Liver (tissue), 9 donors: ENCODE measurements around the gene GPATCH2L. TPM values are rescaled to one million over a fixed set of nuclear protein-coding genes. Genes with fewer than 3 reads are reported as not detected.

Experiments used
- DNase-seq: peaks from one replicate; pipeline ENCODE4 v3.0.0-alpha.2; 2017; ENCODE audit warnings: low spot score
- H3K27ac ChIP-seq, 2 donors: one replicate each; pipeline ENCODE4 v1.7.0; 2013; ENCODE audit warnings: inconsistent platforms in 2 of 2, low read length in 2 of 2, control low read depth in 1 of 2, low read depth in 1 of 2, mild to moderate bottlenecking in 1 of 2
- H3K27me3 ChIP-seq, 4 donors: one replicate each; pipeline versions ENCODE4 v1.6.1 to v1.7.0; 2013; ENCODE audit warnings: low read length in 3 of 4, inconsistent platforms in 1 of 4, mild to moderate bottlenecking in 1 of 4, moderate library complexity in 1 of 4; ENCODE audit not compliant: control insufficient read depth in 4 of 4, insufficient read depth in 4 of 4
- H3K36me3 ChIP-seq, 4 donors: one replicate each; pipeline versions ENCODE4 v1.6.1 to v1.7.0; 2013; ENCODE audit warnings: low read length in 3 of 4, mild to moderate bottlenecking in 3 of 4, low read depth in 1 of 4, moderate library complexity in 1 of 4; ENCODE audit not compliant: control insufficient read depth in 4 of 4, insufficient read depth in 3 of 4
- H3K4me1 ChIP-seq, 4 donors: one replicate each; pipeline versions ENCODE4 v1.6.1 to v1.7.0; 2013; ENCODE audit warnings: low read length in 3 of 4, mild to moderate bottlenecking in 3 of 4, moderate library complexity in 1 of 4; ENCODE audit not compliant: control insufficient read depth in 4 of 4, insufficient read depth in 4 of 4
- H3K4me3 ChIP-seq, 3 donors: one replicate each; pipeline versions ENCODE4 v1.6.1 to v1.7.0; 2013; ENCODE audit warnings: low read length in 3 of 3, control low read depth in 1 of 3, low read depth in 1 of 3, mild to moderate bottlenecking in 1 of 3
- H3K9ac ChIP-seq, 2 donors: one replicate each; pipeline ENCODE4 v1.7.0; 2013; ENCODE audit warnings: low read length in 2 of 2, mild to moderate bottlenecking in 2 of 2, moderate library complexity in 2 of 2, control low read depth in 1 of 2, low read depth in 1 of 2
- H3K9me3 ChIP-seq, 4 donors: one replicate each; pipeline versions ENCODE4 v1.6.1 to v1.7.0; 2013; ENCODE audit warnings: low read length in 3 of 4; ENCODE audit not compliant: control insufficient read depth in 4 of 4
- EGR1 ChIP-seq, 2 donors: IDR thresholded peaks; 2 replicates each; pipeline ENCODE4 v1.6.1; 2016 to 2018; ENCODE audit warnings: antibody characterized with exemption in 2 of 2, low read depth in 2 of 2
- FOXA1 ChIP-seq: IDR thresholded peaks from 2 replicates; pipeline ENCODE4 v1.6.1; 2016; ENCODE audit warnings: antibody characterized with exemption
- FOXA2 ChIP-seq: IDR thresholded peaks from 2 replicates; pipeline ENCODE4 v1.6.1; 2016; ENCODE audit warnings: antibody characterized with exemption
- GABPA ChIP-seq, 2 donors: IDR thresholded peaks in 1 of 2; conservative IDR thresholded peaks in 1 of 2; 2 replicates each; pipeline ENCODE4 v1.6.1; 2016; ENCODE audit warnings: antibody characterized with exemption in 2 of 2, mild to moderate bottlenecking in 1 of 2, moderate library complexity in 1 of 2
- HNF4A ChIP-seq, 2 donors: conservative IDR thresholded peaks; 2 replicates each; pipeline ENCODE4 v1.6.1; 2016; ENCODE audit warnings: antibody characterized with exemption in 2 of 2, mild to moderate bottlenecking in 2 of 2
- HNF4G ChIP-seq: IDR thresholded peaks from 2 replicates; pipeline ENCODE4 v1.6.1; 2016; ENCODE audit warnings: antibody characterized with exemption
- JUND ChIP-seq, 2 donors: IDR thresholded peaks; 2 replicates each; pipeline ENCODE4 v1.6.1; 2016; ENCODE audit warnings: antibody characterized with exemption in 2 of 2
- NR2F2 ChIP-seq: IDR thresholded peaks from 2 replicates; pipeline ENCODE4 v1.6.1; 2016; ENCODE audit warnings: antibody characterized with exemption
- SP1 ChIP-seq: IDR thresholded peaks from 2 replicates; pipeline ENCODE4 v1.6.1; 2018; ENCODE audit warnings: antibody characterized with exemption, mild to moderate bottlenecking
- YY1 ChIP-seq: IDR thresholded peaks from 2 replicates; pipeline ENCODE4 v1.6.1; 2016; ENCODE audit warnings: antibody characterized with exemption, mild to moderate bottlenecking
- WGBS: extraction: QIAGEN DNeasy Blood & Tissue Kit; methylation state at CpG from one replicate; pipeline ENCODE4 v1.1.7; 2013; 5-methylcytosine and 5-hydroxymethylcytosine counted together
- polyA plus RNA-seq, 2 donors: library from polyadenylated mRNA; stranded (reverse) in 1 of 2; unstranded in 1 of 2; fragments of 200-250 nt in 1 of 2; fragments of >200 nt in 1 of 2; fragmentation: Nextera tagmentation in 1 of 2; extraction: Ambion mirVana in 1 of 2; gene quantifications; one replicate each; pipeline versions ENCODE4 v1.2.1 to v1.2.3, GENCODE V29; 2013 to 2015
- total RNA-seq, 2 donors: library from RNA; depleted of rRNA; stranded (reverse); fragments of >200 nt; gene quantifications; one replicate each; pipeline ENCODE4 v1.2.3, GENCODE V29; 2014
- TF ChIP-seq, protein P1 (sequence below): IDR thresholded peaks from 2 replicates; pipeline ENCODE4 v1.6.1; 2016; ENCODE audit warnings: antibody characterized with exemption
- TF ChIP-seq, protein P2 (sequence below): IDR thresholded peaks from 2 replicates; pipeline ENCODE4 v1.6.1; 2016; ENCODE audit warnings: antibody characterized with exemption
- TF ChIP-seq, protein P3 (sequence below): IDR thresholded peaks from 2 replicates; pipeline ENCODE4 v1.6.1; 2016; ENCODE audit warnings: antibody characterized with exemption
- TF ChIP-seq, protein P4 (sequence below): fragments of 150-350 bp; IDR thresholded peaks from 2 replicates; pipeline ENCODE4 v1.5.1; 2017; ENCODE audit warnings: improper control_type of control experiment, low read depth, low read length; ENCODE audit not compliant: missing input control
- TF ChIP-seq, protein P5 (sequence below): IDR thresholded peaks from 2 replicates; pipeline ENCODE4 v1.6.1; 2016; ENCODE audit warnings: antibody characterized with exemption, mild to moderate bottlenecking
- donor health status: healthy.
- donor health status: healthy.
- donor health status: healthy.
- donor health status: healthy.
- donor health status: healthy.

The GPATCH2L gene
- total and polyA plus RNA-seq, 4 donors: 4.5 to 39.5 (median 15.8) TPM

DNA sequence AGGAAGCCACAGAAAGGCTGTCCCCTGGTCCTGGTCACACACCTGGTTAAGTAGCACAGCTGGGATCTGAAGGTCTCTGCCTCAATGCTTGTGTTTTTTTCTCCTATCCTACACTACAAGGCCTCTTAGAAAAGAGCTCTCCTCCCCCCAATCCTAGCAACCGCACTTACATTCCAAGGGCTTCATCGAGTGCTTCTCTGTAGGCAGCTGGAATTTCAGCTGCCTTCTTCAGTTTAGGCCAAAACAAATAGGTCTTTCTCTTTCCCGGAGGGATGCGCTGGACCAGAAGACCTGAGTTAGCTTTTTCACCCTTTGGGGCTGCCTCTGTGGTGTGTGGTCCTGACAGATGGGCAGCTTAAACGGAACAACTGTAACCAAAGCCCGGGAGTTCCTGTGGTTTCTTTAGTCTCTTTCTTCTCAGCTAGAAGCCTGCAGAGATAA, 109.7 kb downstream of the GPATCH2L start:
- H3K9ac ChIP-seq: no peak overlapping the region
- H3K27ac ChIP-seq: no peak overlapping the region
- 60% methylated on average over 6 of the region's 6 CpGs for WGBS
- no peaks in the 10 kb centered on the region for H3K27me3 ChIP-seq
- no peaks in the 10 kb centered on the region for H3K36me3 ChIP-seq
- H3K4me1 ChIP-seq: no peaks in the 10 kb centered on the region
- DNase-seq: no peak
- H3K4me3 ChIP-seq: no peak overlapping the region
- TF ChIP-seq EGR1 (IDR thresholded peaks at IDR 0.05; ENCODE audit: low read depth in 2 of 2): no peak
- no peak for TF ChIP-seq NR2F2
- no peak for TF ChIP-seq YY1
- TF ChIP-seq, protein P1, sequence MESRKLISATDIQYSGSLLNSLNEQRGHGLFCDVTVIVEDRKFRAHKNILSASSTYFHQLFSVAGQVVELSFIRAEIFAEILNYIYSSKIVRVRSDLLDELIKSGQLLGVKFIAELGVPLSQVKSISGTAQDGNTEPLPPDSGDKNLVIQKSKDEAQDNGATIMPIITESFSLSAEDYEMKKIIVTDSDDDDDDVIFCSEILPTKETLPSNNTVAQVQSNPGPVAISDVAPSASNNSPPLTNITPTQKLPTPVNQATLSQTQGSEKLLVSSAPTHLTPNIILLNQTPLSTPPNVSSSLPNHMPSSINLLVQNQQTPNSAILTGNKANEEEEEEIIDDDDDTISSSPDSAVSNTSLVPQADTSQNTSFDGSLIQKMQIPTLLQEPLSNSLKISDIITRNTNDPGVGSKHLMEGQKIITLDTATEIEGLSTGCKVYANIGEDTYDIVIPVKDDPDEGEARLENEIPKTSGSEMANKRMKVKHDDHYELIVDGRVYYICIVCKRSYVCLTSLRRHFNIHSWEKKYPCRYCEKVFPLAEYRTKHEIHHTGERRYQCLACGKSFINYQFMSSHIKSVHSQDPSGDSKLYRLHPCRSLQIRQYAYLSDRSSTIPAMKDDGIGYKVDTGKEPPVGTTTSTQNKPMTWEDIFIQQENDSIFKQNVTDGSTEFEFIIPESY: no peak
- H3K9me3 ChIP-seq: no peaks in the 10 kb centered on the region

DNA sequence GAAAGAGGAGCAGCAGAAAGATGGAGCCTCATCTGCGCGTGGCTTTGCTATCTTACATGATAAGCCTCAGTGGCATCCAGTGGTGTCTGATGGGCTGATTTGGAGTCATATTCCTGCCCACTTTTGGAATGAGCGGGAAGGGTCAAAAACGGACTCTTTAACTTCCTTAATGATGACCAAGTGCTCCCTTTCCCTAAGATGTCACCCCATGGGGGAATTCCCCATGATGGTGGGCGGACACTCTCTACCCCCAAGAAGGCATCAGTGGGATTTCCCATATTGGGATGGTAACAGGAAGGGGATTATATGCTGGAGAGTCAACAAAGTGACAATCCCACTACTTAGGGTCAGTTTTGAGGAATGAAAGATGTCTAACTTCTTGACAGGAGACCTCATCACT, 110.9 kb downstream of the GPATCH2L start:
- Histone ChIP-seq H3K4me1 (peaks cover 0 to 3% (median 0%) of the 10 kb centered on the region in 4 donors), H3K27ac (no peak overlapping the region), H3K4me3 (no peak overlapping the region), H3K9me3 (no peaks in the 10 kb centered on the region), H3K36me3 (no peaks in the 10 kb centered on the region), H3K9ac (no peak overlapping the region), H3K27me3 (no peaks in the 10 kb centered on the region)
- DNase-seq: no peak
- TF ChIP-seq EGR1 (IDR thresholded peaks at IDR 0.05; ENCODE audit: low read depth in 2 of 2) (no peak), FOXA1 (no peak), FOXA2 (no peak), HNF4A (conservative IDR thresholded peaks at IDR 0.05) (no peak), YY1 (no peak), NR2F2 (no peak), GABPA (IDR thresholded peaks at IDR 0.05 in 1 of 2, conservative IDR thresholded peaks at IDR 0.05 in 1 of 2) (no peak), HNF4G (no peak), JUND (IDR thresholded peaks at IDR 0.05) (no peak), SP1 (no peak)
- TF ChIP-seq, protein P2, sequence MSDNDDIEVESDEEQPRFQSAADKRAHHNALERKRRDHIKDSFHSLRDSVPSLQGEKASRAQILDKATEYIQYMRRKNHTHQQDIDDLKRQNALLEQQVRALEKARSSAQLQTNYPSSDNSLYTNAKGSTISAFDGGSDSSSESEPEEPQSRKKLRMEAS: no peak
- TF ChIP-seq, protein P3, sequence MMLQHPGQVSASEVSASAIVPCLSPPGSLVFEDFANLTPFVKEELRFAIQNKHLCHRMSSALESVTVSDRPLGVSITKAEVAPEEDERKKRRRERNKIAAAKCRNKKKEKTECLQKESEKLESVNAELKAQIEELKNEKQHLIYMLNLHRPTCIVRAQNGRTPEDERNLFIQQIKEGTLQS: no peak
- TF ChIP-seq, protein P1: no peak
- TF ChIP-seq, protein P4, sequence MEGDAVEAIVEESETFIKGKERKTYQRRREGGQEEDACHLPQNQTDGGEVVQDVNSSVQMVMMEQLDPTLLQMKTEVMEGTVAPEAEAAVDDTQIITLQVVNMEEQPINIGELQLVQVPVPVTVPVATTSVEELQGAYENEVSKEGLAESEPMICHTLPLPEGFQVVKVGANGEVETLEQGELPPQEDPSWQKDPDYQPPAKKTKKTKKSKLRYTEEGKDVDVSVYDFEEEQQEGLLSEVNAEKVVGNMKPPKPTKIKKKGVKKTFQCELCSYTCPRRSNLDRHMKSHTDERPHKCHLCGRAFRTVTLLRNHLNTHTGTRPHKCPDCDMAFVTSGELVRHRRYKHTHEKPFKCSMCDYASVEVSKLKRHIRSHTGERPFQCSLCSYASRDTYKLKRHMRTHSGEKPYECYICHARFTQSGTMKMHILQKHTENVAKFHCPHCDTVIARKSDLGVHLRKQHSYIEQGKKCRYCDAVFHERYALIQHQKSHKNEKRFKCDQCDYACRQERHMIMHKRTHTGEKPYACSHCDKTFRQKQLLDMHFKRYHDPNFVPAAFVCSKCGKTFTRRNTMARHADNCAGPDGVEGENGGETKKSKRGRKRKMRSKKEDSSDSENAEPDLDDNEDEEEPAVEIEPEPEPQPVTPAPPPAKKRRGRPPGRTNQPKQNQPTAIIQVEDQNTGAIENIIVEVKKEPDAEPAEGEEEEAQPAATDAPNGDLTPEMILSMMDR: no peak
- TF ChIP-seq, protein P5, sequence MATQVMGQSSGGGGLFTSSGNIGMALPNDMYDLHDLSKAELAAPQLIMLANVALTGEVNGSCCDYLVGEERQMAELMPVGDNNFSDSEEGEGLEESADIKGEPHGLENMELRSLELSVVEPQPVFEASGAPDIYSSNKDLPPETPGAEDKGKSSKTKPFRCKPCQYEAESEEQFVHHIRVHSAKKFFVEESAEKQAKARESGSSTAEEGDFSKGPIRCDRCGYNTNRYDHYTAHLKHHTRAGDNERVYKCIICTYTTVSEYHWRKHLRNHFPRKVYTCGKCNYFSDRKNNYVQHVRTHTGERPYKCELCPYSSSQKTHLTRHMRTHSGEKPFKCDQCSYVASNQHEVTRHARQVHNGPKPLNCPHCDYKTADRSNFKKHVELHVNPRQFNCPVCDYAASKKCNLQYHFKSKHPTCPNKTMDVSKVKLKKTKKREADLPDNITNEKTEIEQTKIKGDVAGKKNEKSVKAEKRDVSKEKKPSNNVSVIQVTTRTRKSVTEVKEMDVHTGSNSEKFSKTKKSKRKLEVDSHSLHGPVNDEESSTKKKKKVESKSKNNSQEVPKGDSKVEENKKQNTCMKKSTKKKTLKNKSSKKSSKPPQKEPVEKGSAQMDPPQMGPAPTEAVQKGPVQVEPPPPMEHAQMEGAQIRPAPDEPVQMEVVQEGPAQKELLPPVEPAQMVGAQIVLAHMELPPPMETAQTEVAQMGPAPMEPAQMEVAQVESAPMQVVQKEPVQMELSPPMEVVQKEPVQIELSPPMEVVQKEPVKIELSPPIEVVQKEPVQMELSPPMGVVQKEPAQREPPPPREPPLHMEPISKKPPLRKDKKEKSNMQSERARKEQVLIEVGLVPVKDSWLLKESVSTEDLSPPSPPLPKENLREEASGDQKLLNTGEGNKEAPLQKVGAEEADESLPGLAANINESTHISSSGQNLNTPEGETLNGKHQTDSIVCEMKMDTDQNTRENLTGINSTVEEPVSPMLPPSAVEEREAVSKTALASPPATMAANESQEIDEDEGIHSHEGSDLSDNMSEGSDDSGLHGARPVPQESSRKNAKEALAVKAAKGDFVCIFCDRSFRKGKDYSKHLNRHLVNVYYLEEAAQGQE: no peak
- WGBS: 92% methylated on average over 5 of the region's 5 CpGs
